IMR-90 (cell line): Measurements from ENCODE around the gene STOX1. TPM values are rescaled to one million over a fixed set of nuclear protein-coding genes. Genes with fewer than 3 reads are reported as not detected.

Experiments used
- ATAC-seq: fragments of 200-7000 bp; cut with Tn5 transposase; 2 replicates; pipeline ENCODE4 v1.9.1; 2020; ENCODE audit warnings: low read depth, mild to moderate bottlenecking, moderate library complexity
- BruUV-seq: library from RNA; stranded (reverse); fragments of 400-500 nt; replicated peaks from 2 replicates; lab custom pipeline; 2021; lab: Mats Ljungman, UMichigan
- CTCF ChIA-PET: fragments of 300-600 bp; formaldehyde crosslinking; extraction: SDS; loops from one replicate; lab custom pipeline; 2021; ENCODE audit warnings: antibody characterized with exemption; lab: Yijun Ruan, JAX
- POLR2A ChIA-PET: fragments of 300-600 bp; sonication (Branson Sonifier 250); formaldehyde crosslinking; loops from one replicate; lab custom pipeline; 2022; ENCODE audit warnings: antibody characterized with exemption; ENCODE audit not compliant: unreplicated experiment; lab: Charles Lee
- DNase-seq: peaks from one replicate; pipeline ENCODE4 v3.0.0; 2013
- H2AFZ ChIP-seq: replicated peaks from 2 replicates; pipeline ENCODE3; 2013; ENCODE audit warnings: low read length, mild to moderate bottlenecking; ENCODE audit not compliant: poor library complexity
- H2AK5ac ChIP-seq: 2 replicates; pipeline ENCODE4 v1.6.1; 2013; ENCODE audit warnings: low read depth, low read length, inconsistent platforms
- H2AK9ac ChIP-seq: replicated peaks from 2 replicates; pipeline ENCODE3; 2013; ENCODE audit warnings: mild to moderate bottlenecking, low read depth, low read length, moderate library complexity; ENCODE audit not compliant: poor library complexity
- H2BK120ac ChIP-seq: 2 replicates; pipeline ENCODE4 v1.6.1; 2013; ENCODE audit warnings: low read depth, low read length, inconsistent platforms
- H2BK15ac ChIP-seq: 3 replicates; pipeline ENCODE4 v1.6.1; 2013; ENCODE audit warnings: low read depth, low read length, inconsistent platforms
- H2BK20ac ChIP-seq: 2 replicates; pipeline ENCODE4 v1.6.1; 2013; ENCODE audit warnings: low read depth, mild to moderate bottlenecking, inconsistent platforms, low read length, moderate library complexity
- H2BK5ac ChIP-seq: 2 replicates; pipeline ENCODE4 v1.6.1; 2013; ENCODE audit warnings: mild to moderate bottlenecking, low read depth, low read length, inconsistent platforms; ENCODE audit not compliant: poor library complexity, severe bottlenecking
- H3K14ac ChIP-seq: replicated peaks from 2 replicates; pipeline ENCODE4 v1.6.1; 2013; ENCODE audit warnings: low read depth, low read length, inconsistent platforms
- H3K18ac ChIP-seq: 2 replicates; pipeline ENCODE4 v1.6.1; 2013; ENCODE audit warnings: low read depth, low read length, control low read depth
- H3K23ac ChIP-seq: 2 replicates; pipeline ENCODE4 v1.6.1; 2013; ENCODE audit warnings: low read depth, low read length, inconsistent platforms
- H3K27ac ChIP-seq: 2 replicates; pipeline ENCODE4 v1.5.1; 2013; ENCODE audit warnings: mild to moderate bottlenecking, control low read depth, low read length; ENCODE audit not compliant: insufficient read depth
- H3K27me3 ChIP-seq: 2 replicates; pipeline ENCODE4 v1.6.1; 2013; ENCODE audit warnings: low read length; ENCODE audit not compliant: control insufficient read depth, insufficient read depth
- H3K36me3 ChIP-seq: 2 replicates; pipeline ENCODE4 v1.6.1; 2013; ENCODE audit warnings: low read length, mixed read lengths; ENCODE audit not compliant: control insufficient read depth, insufficient read depth
- H3K4ac ChIP-seq: 2 replicates; pipeline ENCODE4 v1.6.1; 2013; ENCODE audit warnings: low read depth, low read length, inconsistent platforms
- H3K4me1 ChIP-seq: 2 replicates; pipeline ENCODE4 v1.6.1; 2013; ENCODE audit warnings: low read length, mixed read lengths; ENCODE audit not compliant: control insufficient read depth, insufficient read depth
- H3K4me2 ChIP-seq: 2 replicates; pipeline ENCODE4 v1.6.1; 2013; ENCODE audit warnings: low read depth, mild to moderate bottlenecking, control low read depth, low read length, moderate library complexity
- H3K4me3 ChIP-seq: 2 replicates; pipeline ENCODE4 v1.5.1; 2013; ENCODE audit warnings: low read depth, mild to moderate bottlenecking, control low read depth, low read length, moderate library complexity; ENCODE audit not compliant: insufficient read depth
- H3K56ac ChIP-seq: 2 replicates; pipeline ENCODE4 v1.6.1; 2013; ENCODE audit warnings: low read length, inconsistent platforms; ENCODE audit not compliant: insufficient read depth; ENCODE audit errors: extremely low read depth
- H3K79me1 ChIP-seq, 2 experiments: 2 replicates each; pipeline ENCODE4 v1.6.1; 2013; ENCODE audit warnings: low read length in 2 of 2, inconsistent platforms in 1 of 2, low read depth in 1 of 2
- H3K9ac ChIP-seq: 2 replicates; pipeline ENCODE4 v1.6.1; 2013; ENCODE audit warnings: low read depth, low read length, control low read depth
- H3K9me1 ChIP-seq: 2 replicates; pipeline ENCODE4 v1.6.1; 2013; ENCODE audit warnings: low read length, inconsistent platforms; ENCODE audit not compliant: insufficient read depth
- H3K9me3 ChIP-seq: 2 replicates; pipeline ENCODE4 v1.6.1; 2013; ENCODE audit warnings: low read length; ENCODE audit not compliant: control insufficient read depth, insufficient read depth
- H4K20me1 ChIP-seq: 2 replicates; pipeline ENCODE4 v1.6.1; 2013; ENCODE audit warnings: low read length, inconsistent platforms; ENCODE audit not compliant: insufficient read depth
- H4K5ac ChIP-seq: 2 replicates; pipeline ENCODE4 v1.6.1; 2013; ENCODE audit warnings: mild to moderate bottlenecking, low read depth, low read length, control low read depth
- H4K8ac ChIP-seq, 2 experiments: 2 replicates each; pipeline ENCODE4 v1.6.1; 2013; ENCODE audit warnings: low read depth in 2 of 2, low read length in 2 of 2, control low read depth in 1 of 2, inconsistent platforms in 1 of 2
- H4K91ac ChIP-seq: 2 replicates; pipeline ENCODE4 v1.6.1; 2013; ENCODE audit warnings: low read depth, low read length, inconsistent platforms; ENCODE audit not compliant: insufficient read depth
- POLR2A ChIP-seq: IDR thresholded peaks from 2 replicates; pipeline ENCODE4 v1.6.1; 2012; ENCODE audit warnings: mild to moderate bottlenecking, low read depth, low read length
- RAD21 ChIP-seq: IDR thresholded peaks from 2 replicates; pipeline ENCODE4 v1.6.1; 2012; ENCODE audit warnings: low read length, improper control_type of control experiment
- SMC3 ChIP-seq: fragments of 150-350 bp; IDR thresholded peaks from 2 replicates; pipeline ENCODE4 v1.6.1; 2016; ENCODE audit warnings: low read depth, mild to moderate bottlenecking, antibody characterized with exemption, low read length, moderate library complexity
- WGBS, 2 experiments: methylation state at CpG; one replicate each; pipeline versions ENCODE4 v1.1.5 to v1.1.7; 2013; ENCODE audit warnings: missing lambda C conversion rate in 2 of 2; ENCODE audit not compliant: insufficient read length in 1 of 2; ENCODE audit errors: extremely low coverage in 2 of 2; 5-methylcytosine and 5-hydroxymethylcytosine counted together
- dilution Hi-C: fragments of 300-500 bp; cut with HindIII; formaldehyde crosslinking; loops from one replicate; pipeline ENCODE4 v1.14.3; 2018; ENCODE audit warnings: low sequenced_read_pairs; ENCODE audit not compliant: unreplicated experiment
- in situ Hi-C: fragments of 300-500 bp; cut with MboI; formaldehyde crosslinking; loops from 3 replicates; pipeline ENCODE4 v1.14.3; 2019; ENCODE audit warnings: low sequenced_read_pairs, inconsistent platforms, mixed read lengths
- intact Hi-C: fragments of 100-400 bp; cut with micrococcal nuclease; formaldehyde crosslinking; loops from 2 replicates; pipeline ENCODE4 v1.10.0; 2022
- polyA plus RNA-seq, 3 experiments: library from polyadenylated mRNA; depleted of rRNA; stranded (reverse); fragments of >200 nt; gene quantifications; 2 replicates each; pipeline ENCODE4 v1.2.3, GENCODE V29; 2012; ENCODE audit warnings: low replicate concordance in 1 of 3
- total RNA-seq: library from RNA; depleted of rRNA; stranded (reverse); fragments of >200 nt; gene quantifications from 2 replicates; pipeline ENCODE4 v1.2.3, GENCODE V29; 2012
- TF ChIP-seq, protein P1 (sequence below): fragments of 150-350 bp; IDR thresholded peaks from 2 replicates; pipeline ENCODE4 v1.6.1; 2017; ENCODE audit warnings: mild to moderate bottlenecking, antibody characterized with exemption, low read length, low read depth

Gene STOX1
- total and polyA plus RNA-seq, 2 of the 4 experiments (the other 2 are of a cell fraction): 0.03 to 0.18 TPM

- H2BK15ac ChIP-seq: peak overlapping the region; percentile 3; the same call in 1 of the 3 replicates
- peak overlapping the region; percentile 94 for H3K23ac ChIP-seq
- no peaks in the 10 kb centered on the region for H3K27me3 ChIP-seq
- intact Hi-C loops: no loop called here
- TF ChIP-seq SMC3 (no peak), POLR2A (peak; percentile 91), RAD21 (no peak)
- TF ChIP-seq, protein P1, sequence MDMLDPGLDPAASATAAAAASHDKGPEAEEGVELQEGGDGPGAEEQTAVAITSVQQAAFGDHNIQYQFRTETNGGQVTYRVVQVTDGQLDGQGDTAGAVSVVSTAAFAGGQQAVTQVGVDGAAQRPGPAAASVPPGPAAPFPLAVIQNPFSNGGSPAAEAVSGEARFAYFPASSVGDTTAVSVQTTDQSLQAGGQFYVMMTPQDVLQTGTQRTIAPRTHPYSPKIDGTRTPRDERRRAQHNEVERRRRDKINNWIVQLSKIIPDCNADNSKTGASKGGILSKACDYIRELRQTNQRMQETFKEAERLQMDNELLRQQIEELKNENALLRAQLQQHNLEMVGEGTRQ: no peak
- H4K8ac ChIP-seq: peak overlapping the region; percentile 83 to 98
- no TSS peak for BruUV-seq
- peak overlapping the region; percentile 74 for H4K91ac ChIP-seq
- peak overlapping the region; percentile 92 for H2AK9ac ChIP-seq
- peak overlapping the region; percentile 94 for H3K27ac ChIP-seq
- peak overlapping the region; percentile 92 for H2BK120ac ChIP-seq
- peak overlapping the region; percentile 96 for H2BK5ac ChIP-seq
- peak overlapping the region; percentile 87 for H3K9ac ChIP-seq
- DNase-seq (peak; percentile 69), ATAC-seq (peak; percentile 65)
- H3K14ac ChIP-seq: peak overlapping the region; percentile 92
- WGBS, 2 experiments: 5% methylated on average over 13 of the region's 40 CpGs; no CpG with 5 or more reads in 1 of the 2 experiments
- H3K18ac ChIP-seq: peak overlapping the region; percentile 73
- H4K20me1 ChIP-seq: no peaks in the 10 kb centered on the region
- in situ Hi-C loops: no loop called here
- peak overlapping the region; percentile 87 for H3K4me2 ChIP-seq
- no peaks in the 10 kb centered on the region; the same call in 1 of the 2 replicates for H3K4me1 ChIP-seq
- peak overlapping the region; percentile 85 for H3K56ac ChIP-seq
- H3K79me1 ChIP-seq: peaks cover 8 to 38% of the 10 kb centered on the region in 2 experiments; a peak in 3 of 4 replicates
- H3K9me3 ChIP-seq: no peaks in the 10 kb centered on the region
- CTCF ChIA-PET: interaction anchor here (0.9 kb wide), 1 partner anchor 107 kb away, joined by 3 read pairs; no protein-coding TSS in a partner anchor
- POLR2A ChIA-PET: interaction anchor here (0.5 to 0.6 kb wide), 2 partner anchors 12 to 154 kb away, joined by 4 to 5 read pairs; no protein-coding TSS in a partner anchor
- peak overlapping the region; percentile 87 for H2AK5ac ChIP-seq
- 0 out of 2 replicates have a peak, but pooled peaks cover 4% of the 10 kb centered on the region for H3K9me1 ChIP-seq
- peak overlapping the region; percentile 98 for H3K4ac ChIP-seq
- H2AFZ ChIP-seq: peak overlapping the region; percentile 98
- H4K5ac ChIP-seq: peak overlapping the region; percentile 93
- dilution Hi-C loops: loop anchor here (25.0 kb wide), 1 partner anchor 138 kb away; no protein-coding TSS in a partner anchor
- H2BK20ac ChIP-seq: peak overlapping the region; percentile 59; the same call in 1 of the 2 replicates
- peak overlapping the region; percentile 86 for H3K4me3 ChIP-seq
- no peaks in the 10 kb centered on the region for H3K36me3 ChIP-seq
These were observed 73.2 kb downstream of the STOX1 start for GRCh38 chr10:68900427-68901104.
